H54 (cell line): ENCODE measurements around the gene ACOX3.
"Not testable (repeated sequence)": the region's sequence is repeated elsewhere in the genome, so short reads cannot be mapped to it uniquely, and the experiment has no call there.

ENCODE experiments used
- DNase-seq: peaks from one replicate; pipeline ENCODE4 v3.0.0; 2011; ENCODE audit warnings: low spot score, mixed read lengths; ENCODE audit not compliant: insufficient read length
- FAIRE-seq: peaks from 3 replicates; lab custom pipeline; 2011; peaks lifted over from hg19 to GRCh38; lab: Jason Lieb, UNC
- POLR2A ChIP-seq: IDR thresholded peaks from 2 replicates; pipeline ENCODE4 v1.6.1; 2011; ENCODE audit warnings: low read depth, mild to moderate bottlenecking, low read length

The ACOX3 gene

DNA sequence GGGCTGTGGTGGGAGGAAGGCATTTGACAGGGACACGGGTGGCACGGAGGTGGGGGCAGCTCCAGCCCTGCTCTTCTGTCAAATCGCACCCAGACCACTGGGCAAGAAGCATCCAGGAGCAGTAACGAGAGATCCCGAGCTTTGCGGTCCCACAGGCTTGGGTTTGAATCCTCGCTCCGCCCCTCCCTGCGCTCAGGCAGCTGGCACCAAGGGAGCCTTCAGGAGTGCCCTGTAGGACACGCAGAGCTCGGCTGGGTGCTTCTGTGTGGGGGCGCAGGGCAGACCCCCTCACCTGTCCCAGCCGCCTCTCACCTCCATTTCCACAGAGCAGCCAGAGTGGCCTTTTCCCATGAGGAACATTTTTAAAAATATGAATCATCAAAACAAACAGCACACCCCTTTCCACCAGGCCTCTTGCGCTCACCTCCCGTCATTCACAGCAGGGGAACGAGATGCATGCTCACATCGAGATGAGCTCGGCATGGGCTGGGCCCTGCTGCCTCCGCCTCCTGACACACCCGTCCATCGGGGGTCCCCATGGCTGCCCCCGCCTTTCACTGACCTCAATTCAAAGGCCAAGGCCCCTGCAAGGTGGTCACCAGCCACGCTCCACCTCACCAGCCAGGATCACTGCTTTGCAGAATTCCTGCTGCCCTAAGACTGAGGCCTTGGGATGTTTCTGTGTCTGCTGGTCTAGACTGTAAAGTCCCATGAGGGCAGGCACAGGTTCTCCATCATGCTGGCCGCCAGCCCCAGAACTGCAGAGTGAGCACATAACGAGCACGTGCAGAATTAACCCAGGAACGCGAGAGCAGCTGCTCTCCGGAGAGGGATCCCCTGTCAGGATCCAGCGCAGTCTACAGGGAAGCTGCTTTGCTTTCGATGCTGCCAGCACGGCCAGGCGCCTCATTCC lies 52.7 kb downstream of the ACOX3 start:
- no peak for TF ChIP-seq POLR2A
- FAIRE-seq (no peak), DNase-seq (peak; percentile 30)

DNA sequence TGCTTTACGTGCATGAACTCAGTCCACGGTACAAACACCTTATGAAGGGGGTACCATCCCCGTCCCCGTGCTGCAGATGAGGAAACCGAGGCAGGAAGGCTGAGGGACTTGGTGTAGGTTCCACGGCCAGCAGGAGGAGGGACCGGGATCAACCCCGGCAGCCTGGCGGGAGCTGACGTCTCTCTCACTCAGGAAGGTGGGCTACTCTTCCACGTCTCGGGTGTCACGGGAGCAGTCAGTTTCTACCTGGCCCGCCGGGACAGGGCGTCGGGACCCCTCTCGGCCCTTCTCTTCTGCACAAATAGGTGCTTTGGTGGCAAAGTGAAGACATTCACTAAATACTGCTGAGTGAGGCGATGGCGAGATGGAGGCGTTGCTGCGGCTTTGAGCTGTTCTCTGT lies 53.3 kb downstream of the ACOX3 start:
- DNase-seq (no peak), FAIRE-seq (no peak)
- TF ChIP-seq POLR2A = no peak

GRCh38 chr4:8386731-8387130 lies 53.8 kb downstream of the ACOX3 start:
- no peak for TF ChIP-seq POLR2A
- DNase-seq (no peak), FAIRE-seq (no peak)

- DNase-seq, FAIRE-seq: not testable (repeated sequence)
Measured at GRCh38 chr4:8386131-8386530, 54.4 kb downstream of the ACOX3 start.

DNA sequence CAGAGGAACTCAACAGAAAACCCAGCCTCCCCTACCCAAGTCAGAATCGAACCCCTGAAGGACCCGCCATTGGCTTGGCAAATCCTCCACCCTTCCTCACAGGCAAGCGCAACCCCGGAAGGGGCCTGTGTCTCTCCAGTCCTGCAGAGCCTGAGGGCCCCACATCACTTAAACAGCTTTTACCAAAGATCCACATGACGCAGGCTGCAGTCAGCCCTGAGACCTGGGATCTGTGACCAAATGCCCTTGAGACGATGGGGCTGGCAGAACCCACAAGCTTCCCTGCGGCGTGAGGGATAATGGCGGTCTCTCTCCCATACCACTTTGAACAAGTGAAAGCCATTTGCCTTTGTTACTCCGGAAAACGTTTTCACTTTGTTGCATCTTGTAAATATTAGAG lies 54.9 kb downstream of the ACOX3 start:
- no peak for TF ChIP-seq POLR2A
- DNase-seq = no peak
- FAIRE-seq = no peak

GRCh38 chr4:8385106-8385505 lies 55.4 kb downstream of the ACOX3 start:
- TF ChIP-seq POLR2A = no peak
- FAIRE-seq (no peak), DNase-seq (no peak)

DNA sequence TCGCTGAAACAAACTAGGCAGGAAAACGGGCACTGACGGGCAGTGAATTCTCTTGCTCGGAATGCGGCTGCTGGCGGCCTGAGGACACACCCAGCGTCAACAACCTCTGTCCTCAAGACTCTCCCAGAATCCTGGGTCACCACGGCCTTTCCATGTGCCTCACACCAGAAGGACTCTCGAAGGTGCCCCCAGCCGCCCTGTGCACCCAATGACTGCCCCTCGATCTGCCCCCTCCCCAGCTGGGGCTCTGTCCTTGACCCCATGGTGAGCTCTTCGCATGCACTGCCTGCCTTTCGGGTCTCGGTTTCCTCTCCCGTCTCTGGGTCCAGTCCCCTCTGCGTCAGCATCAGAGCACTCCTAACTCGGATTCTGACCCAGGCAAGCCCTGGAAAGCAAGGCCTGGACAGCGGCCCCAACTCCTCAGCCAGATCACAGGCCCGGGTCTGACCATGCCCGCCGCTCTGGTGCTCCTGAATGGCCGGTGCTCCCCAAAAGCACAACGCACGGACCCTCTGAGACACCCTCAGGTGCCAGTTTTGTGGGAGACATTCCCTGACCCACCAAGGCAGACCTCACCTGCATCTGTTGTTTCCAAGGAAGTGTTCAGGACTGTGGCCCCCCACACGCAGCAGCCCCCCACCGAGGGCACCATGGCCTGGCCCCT lies 56.0 kb downstream of the ACOX3 start:
- TF ChIP-seq POLR2A = no peak
- no peak for FAIRE-seq
- DNase-seq = no peak

DNA sequence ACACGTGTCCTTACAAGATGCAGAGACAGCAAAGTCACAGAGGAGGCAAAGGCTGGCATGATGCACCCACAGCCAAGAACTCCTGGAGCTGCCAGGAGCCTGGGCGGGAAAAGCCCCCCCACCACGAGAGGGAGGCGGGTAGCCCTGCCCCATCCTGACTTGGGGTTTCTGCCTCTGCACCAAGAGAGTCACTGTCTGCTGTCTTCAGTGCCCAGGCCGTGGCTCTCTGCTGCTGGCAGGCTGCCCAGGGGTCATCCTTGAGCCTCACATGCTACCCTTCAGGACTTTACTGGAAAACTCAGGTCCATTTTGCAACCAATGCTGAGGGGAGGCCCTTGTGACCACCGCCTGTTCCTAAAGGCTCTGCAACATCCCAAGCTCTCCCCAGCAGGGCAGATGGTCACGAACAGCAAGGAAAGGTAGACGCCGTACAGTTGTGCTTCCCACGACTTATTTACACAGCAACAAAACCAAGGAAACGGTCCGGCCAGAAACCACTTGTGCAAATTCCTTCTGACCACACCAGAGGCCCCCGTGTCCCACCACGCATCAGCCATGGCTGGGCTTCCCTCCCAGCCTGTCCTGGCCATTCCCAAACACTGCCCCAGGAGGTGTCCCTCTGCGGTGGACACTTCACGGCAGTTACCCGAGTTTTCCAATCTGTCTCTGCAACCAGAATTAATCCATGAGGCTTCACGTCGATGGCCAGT lies 56.9 kb downstream of the ACOX3 start:
- FAIRE-seq (no peak), DNase-seq (no peak)
- TF ChIP-seq POLR2A = no peak

- FAIRE-seq (no peak), DNase-seq (no peak)
- no peak for TF ChIP-seq POLR2A
Measured at GRCh38 chr4:8383016-8383415, 57.5 kb downstream of the ACOX3 start.

- no peak for TF ChIP-seq POLR2A
- FAIRE-seq (no peak), DNase-seq (no peak)
Measured at GRCh38 chr4:8381814-8382581, 58.5 kb downstream of the ACOX3 start.

GRCh38 chr4:8380511-8381415 lies 59.8 kb downstream of the ACOX3 start:
- FAIRE-seq = no peak
- TF ChIP-seq POLR2A = no peak
- no peak for DNase-seq

GRCh38 chr4:8379771-8380170 lies 60.8 kb downstream of the ACOX3 start:
- no peak for TF ChIP-seq POLR2A
- DNase-seq (no peak), FAIRE-seq (no peak)
